ENCODE data around the gene CPT1B.

Gene CPT1B

GRCh38 chr22:50548921-50549790 lies 29.1 kb downstream of the CPT1B start:
- H3K4me3 ChIP-seq (replicated peaks; ENCODE audit: low read depth, low read length): no peak overlapping the region
- DNase-seq (ENCODE audit: low read depth): no peak
- TF ChIP-seq CTCF (IDR thresholded peaks at IDR 0.05; ENCODE audit: low read length, missing control alignments): no peak

GRCh38 chr22:50548040-50548920 lies 29.9 kb downstream of the CPT1B start:
- no peak for TF ChIP-seq CTCF (IDR thresholded peaks at IDR 0.05; ENCODE audit: low read length, missing control alignments)
- no peak overlapping the region for H3K4me3 ChIP-seq (replicated peaks; ENCODE audit: low read depth, low read length)
- no peak for DNase-seq (ENCODE audit: low read depth)

GRCh38 chr22:50547263-50547985 lies 30.8 kb downstream of the CPT1B start:
- no peak overlapping the region for H3K4me3 ChIP-seq (replicated peaks; ENCODE audit: low read depth, low read length)
- no peak for DNase-seq (ENCODE audit: low read depth)
- no peak for TF ChIP-seq CTCF (IDR thresholded peaks at IDR 0.05; ENCODE audit: low read length, missing control alignments)

- H3K4me3 ChIP-seq (replicated peaks; ENCODE audit: low read depth, low read length): no peak overlapping the region
- DNase-seq (ENCODE audit: low read depth): no peak
- no peak for TF ChIP-seq CTCF (IDR thresholded peaks at IDR 0.05; ENCODE audit: low read length, missing control alignments)
These were observed 31.6 kb downstream of the CPT1B start for GRCh38 chr22:50546326-50547262.

- TF ChIP-seq CTCF (IDR thresholded peaks at IDR 0.05; ENCODE audit: low read length, missing control alignments): peak; percentile 7
- H3K4me3 ChIP-seq (replicated peaks; ENCODE audit: low read depth, low read length): no peak within 1 kb of the TSS
- no peak for DNase-seq (ENCODE audit: low read depth)
These were observed 32.5 kb downstream of the CPT1B start, which contains the start of gene KLHDC7B for GRCh38 chr22:50545522-50546325. TSS of gene KLHDC7B (plus strand) at chr22:50545899. CDS start at chr22:50546244, 345 bp downstream.

All from fibroblast of pulmonary artery (primary cell).